HG02571 (cell line): ENCODE results near the gene POU5F1.
"Not testable (repeated sequence)": the region's sequence is repeated elsewhere in the genome, so short reads cannot be mapped to it uniquely, and the experiment has no call there.

ENCODE experiments used
- ATAC-seq: cut with Tn5 transposase; IDR thresholded peaks from one replicate; pipeline ENCODE4 v1.9.1; 2021; ENCODE audit warnings: mild to moderate bottlenecking, moderate library complexity; ENCODE audit not compliant: unreplicated experiment

The POU5F1 gene

DNA sequence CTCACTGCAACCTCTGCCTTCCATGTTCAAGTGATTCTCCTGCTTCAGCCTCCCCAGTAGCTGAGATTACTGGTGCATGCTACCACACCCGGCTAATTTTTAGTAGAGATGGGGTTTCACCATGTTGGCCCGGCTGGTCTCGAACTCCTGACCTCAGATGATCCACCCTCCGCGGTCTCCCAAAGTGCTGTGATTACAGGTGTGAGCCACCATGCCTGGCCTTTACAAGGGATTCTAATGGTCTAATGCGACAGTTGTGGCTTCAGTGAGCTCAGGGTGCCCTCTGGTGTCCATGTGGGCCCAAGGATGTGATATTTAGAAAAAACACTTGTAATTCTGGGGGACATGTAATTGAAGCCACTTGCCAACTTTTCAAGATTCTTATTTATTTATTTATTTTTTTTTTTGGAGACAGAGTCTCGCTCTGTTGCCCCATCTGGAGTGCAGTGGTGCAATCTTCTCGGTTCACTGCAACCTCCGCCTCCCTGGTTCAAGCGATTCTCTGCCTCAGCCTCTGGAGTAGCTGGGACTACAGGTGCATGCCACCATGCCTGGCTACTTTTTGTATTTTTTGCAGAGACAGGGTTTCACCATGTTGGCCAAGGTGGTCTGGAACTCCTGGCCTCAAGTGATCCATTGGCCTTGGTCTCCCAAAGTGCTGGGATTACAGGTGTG lies 22.1 kb upstream of the POU5F1 start:
- not testable (repeated sequence) for ATAC-seq

DNA sequence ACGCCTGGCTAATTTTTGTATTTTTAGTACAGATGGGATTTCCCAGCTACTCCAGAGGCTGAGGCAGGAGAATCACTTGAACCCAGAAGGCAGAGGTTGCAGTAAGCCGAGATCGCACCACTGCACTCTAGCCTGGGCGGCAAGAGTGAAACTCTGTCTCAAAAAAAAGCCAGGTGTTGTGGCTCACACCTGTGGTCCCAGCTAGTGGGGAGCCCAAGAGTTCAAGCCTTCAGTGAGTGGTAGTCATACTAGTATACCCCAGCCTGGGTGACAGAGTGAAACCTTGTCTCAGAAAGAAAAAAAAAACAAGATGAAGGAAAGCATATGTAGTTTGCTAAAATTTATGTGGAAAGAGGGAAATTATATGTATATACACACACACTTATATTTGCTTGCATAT lies 20.0 kb upstream of the POU5F1 start:
- ATAC-seq = no peak

DNA sequence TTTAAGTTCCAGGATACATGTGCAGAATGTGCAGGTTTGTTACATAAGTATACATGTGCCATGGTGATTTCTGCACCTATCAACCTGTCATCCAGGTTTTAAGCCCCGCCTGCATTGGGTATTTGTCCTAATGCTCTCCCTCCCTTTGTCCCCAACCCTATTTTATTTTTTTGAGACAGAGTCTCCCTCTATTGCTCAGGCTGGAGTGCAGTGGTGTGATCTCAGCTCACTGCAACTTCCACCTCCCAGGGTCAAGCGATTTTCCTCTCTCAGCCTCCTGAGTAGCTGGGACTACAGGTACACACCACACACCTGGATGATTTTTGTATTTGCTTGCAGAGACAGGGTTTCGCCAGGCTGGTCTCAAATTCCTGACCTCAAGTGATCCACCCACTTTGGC lies 18.7 kb upstream of the POU5F1 start:
- not testable (repeated sequence) for ATAC-seq

DNA sequence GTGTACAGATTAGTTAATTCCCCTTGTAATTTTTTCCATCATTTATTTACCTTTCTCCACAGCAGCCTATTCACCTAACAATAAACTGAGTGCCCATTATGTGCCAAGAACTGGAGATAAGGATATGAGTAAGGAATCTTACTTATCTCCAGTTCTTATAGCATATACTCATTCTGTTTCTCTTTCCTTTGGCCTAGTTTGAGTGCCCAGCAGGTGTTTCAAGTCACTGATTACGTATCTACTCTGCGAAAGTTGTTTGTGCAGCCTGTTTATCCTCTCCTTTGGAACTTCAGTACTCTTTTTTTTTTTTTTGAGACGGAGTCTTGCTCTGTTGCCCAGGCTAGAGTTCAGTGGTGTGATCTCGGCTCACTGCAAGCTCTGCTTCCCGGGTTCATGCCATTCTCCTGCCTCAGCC lies 17.3 kb upstream of the POU5F1 start:
- ATAC-seq = no peak

DNA sequence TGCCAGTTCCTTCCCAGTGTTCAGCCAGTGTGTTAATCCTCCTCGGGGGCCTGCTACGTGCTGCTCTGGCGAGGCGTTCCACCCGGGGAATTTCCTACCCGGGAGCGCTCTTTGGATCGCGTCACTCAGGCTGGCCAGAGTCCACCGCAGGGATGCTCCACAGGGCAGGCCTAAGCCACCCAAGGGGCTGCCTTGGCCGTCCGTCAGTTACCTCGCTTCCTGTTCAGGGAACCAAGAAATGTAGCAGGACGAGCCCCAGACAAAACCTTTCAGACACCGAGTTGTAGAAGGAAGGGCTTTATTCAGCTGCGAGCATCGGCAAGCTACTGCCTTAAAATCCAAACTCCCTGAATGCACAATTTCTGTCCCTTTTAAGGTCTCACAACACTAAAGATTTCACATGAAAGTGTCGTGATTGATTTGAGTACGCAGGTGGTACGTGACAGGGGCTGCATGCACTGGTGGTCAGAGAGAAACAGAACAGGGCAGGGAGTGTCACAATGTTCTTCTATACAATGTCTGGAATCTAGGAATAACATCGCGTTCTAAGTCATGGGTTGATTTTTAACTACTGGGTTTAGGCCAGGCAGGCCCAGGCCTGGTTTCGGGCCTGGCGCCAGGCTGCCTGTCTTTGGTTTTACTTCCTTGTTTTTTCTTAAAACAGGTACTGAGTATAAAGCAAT lies 15.7 kb upstream of the POU5F1 start:
- no peak for ATAC-seq

DNA sequence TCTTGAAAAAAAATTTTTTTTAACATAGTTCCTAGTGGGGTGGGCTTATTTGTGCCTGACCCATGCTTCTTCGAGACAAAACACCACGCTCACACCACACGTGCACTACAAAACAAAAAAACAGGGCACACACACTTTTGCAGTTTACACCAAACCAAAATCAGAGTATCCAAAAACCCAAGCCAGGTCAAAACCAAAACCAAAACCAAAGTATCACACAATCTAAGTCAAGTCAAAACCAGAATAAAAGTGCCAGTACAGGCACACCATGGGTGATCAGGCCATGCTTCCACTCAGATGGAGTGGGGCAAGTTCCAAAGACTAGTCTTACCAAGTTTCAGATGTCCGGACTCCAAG lies 15.2 kb upstream of the POU5F1 start:
- ATAC-seq = not testable (repeated sequence)

DNA sequence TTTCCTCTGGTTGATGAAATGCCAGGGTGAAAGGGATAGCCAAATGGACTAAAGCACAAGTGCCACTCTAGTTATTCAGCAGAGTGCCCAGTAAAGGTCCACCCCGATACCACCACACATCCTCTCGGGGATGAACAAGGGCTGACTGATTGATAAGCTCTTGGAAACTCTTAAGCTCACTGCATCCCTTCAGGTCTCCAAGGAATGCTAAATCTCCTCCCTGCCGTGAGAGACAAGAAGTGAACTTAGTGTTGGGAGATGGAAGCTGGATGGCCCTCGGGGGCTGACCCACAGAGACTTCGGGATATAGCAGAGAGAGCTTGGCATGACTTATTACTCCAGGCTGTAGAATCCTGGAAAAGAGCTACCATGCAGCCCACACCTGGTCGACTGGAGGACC lies 13.4 kb upstream of the POU5F1 start:
- not testable (repeated sequence) for ATAC-seq

DNA sequence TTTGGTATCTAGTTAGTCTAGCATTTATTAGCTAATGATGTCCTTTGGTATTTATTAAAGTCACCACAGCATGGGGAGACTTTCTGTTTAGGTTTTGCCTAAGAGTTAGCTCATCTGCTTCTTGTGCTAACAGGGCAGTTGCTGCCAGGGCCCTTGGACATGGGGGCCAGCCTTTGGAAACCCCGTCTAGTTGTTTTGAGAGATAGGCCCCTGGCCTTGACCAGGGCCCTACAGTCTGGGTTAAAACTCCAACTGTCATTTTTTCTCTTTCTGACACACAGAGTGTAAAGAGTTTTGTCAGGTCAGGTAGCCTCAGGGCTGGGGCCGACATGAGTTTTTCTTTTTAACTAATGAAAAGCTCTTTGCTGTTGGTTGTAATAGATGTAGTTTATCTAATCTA lies 12.8 kb upstream of the POU5F1 start:
- ATAC-seq = not testable (repeated sequence)

DNA sequence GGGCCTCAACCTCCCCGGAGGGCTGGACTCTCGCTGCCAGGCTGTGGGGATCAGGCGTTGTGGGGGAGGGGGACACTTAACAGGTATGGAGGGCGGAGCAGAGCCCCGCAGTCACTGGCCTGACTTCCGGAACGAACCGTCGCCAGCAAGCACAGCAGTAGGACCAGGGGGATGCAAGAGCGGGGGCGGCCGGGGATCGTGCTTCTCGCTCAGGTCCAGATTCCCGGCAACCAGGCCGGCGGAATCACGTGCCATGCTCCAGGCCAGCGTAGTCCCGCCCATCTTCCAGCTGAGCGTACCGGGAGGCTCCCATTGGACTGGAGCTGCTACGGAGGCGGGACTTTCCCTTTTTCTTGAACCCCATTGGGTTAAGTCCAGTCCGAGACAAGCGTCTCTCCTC lies 10.0 kb upstream of the POU5F1 start:
- no peak for ATAC-seq

DNA sequence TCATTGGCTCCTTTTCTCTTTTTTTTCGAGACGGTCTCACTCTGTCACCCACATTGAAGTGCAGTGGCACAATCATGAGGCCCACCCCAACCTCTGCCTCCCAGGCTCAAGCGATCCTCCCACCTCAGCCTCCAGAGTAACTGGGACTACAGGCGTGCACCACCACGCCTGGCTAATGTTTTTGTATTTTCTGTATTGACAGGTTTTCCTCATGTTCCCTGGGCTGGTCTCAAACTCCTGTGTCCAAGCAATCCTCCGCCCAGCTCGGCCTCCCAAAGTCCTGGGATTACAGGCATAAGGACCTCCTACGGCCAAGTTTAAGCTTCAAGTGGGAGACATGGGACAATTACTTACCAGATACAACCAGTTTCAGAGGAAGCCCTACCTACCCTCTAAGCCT lies 9.4 kb upstream of the POU5F1 start:
- no peak for ATAC-seq

DNA sequence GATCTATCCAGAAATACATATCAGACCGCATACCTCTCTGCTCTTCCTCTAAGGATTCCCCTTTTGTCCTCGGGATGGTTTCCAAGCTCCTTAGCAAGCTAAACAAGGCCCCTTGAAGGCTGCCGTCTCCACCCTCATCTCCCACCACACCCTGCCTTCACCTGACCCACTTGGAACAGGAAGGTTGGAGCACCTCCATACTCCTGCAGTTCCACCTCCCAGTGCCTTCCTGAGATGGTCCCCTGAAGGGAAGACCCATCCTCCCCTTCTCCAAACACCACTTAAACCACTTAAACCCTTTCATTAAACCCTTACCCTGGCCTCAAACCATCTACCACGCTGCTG lies 8.5 kb upstream of the POU5F1 start:
- ATAC-seq = no peak

DNA sequence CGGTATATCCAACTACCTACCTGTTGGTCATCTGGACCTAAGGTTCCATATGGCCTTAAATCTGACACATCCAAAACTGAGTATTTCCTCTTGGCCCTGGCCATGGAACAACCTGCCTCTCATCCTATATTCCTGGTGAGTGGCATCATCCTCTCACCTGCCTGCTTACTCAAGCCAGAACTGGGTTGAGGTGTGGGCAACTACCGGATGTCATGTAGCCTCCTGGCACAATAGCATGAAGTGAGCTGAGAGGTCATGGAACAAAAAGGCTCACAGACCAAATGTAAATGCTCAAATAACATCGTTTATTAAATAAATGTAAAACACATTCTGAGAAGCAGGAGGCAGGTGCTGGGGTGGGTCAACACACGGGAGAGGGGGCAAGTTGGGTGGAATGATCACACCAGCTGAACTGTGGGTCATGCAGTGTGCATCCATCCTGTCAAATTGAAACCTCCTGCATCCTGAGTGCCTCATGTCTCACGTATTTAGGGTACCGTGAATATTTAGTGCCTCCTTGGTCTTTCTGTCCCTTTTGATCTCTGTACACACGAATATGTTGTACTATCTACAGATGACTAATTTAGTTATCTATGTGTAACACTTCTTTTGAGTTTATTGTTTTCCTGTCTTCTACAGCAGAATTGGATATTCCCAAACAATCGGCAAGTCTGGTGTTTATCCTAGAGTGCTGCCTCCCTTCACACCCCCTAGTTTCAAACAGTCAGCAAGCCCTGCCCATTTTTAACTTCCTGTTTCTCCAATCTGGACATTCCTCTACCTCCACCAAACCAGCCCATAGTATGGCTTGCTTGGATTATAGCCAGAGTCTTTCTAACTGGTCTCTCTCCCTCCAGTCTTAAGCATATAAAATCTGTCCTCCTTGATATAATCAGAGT lies 7.9 kb upstream of the POU5F1 start:
- ATAC-seq = no peak

DNA sequence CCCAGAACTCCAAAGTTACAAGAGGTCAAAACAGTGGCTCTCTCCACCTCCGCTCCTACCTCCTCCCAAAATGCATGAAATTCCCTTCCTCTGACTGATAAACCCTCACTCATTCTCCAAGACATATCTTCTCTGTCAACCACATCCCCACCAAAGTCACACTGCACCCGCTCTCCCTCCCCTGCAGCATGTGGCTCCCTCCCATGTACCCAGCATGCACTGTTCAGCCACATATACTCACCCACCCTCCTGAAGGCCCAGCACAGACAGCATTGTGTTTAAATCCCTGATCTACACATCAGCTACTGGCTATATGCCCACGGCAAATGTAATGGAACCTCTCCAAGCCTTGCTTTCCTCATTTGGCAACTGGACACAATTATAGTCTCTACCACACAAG lies 5.5 kb upstream of the POU5F1 start:
- ATAC-seq = no peak

DNA sequence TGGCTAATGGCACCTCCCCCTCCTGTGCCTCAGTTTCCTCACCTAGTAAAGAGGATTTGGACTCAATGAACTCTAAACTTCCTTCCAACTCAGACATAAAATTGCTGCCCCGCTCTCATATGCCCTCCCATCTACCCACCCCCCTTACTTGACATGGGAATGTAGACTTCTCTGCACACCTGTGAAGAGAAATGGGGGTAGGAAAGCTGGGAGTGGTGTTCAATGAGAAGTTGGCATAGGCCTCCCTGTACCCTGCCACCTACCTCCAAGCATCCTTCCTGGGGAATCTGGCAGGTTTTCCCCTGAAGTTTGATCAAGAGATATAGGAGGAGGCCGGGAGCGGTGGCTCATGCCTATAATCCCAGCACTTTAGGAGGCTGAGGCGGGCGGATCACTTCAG lies 3.9 kb upstream of the POU5F1 start:
- no peak for ATAC-seq

DNA sequence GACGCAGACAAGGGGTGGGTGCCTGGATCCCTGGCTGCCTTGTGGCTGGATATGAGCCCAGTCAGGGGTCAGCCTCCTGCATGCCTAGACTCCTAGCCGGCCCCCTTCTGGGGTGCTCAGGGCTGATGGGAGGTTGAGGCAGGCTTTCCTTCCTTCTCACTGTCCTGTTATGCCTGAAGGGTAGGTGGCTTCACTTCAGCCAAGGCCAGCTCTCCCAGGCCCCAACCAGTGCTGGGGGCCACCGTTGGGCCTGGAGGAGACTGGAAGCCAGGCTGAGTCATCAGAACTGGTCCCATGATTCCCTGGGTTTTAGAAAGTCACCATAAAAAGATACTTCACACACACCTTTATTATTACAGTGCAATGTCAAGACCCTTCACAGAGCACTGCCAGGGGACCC lies 2.9 kb upstream of the POU5F1 start:
- no peak for ATAC-seq

DNA sequence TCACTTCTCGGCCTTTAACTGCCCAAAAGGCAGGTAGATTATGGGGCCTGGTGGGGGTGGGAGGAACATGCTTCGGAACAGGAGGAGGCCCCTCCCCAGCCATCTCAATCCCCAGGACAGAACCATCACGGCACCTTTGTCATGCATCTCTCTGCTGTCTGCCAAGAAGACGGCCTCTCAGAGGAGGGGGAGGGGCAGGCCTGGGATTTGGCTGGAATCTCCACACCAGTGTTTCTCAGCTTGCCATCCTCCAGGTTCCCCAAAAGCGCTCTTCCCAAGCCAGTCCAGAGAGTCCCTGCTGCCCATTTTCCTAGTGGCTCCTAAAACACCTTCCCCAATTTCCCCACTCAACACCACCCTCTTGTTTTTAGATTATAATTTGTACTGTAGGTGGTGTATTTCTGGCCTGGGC lies 2.5 kb upstream of the POU5F1 start:
- no peak for ATAC-seq

DNA sequence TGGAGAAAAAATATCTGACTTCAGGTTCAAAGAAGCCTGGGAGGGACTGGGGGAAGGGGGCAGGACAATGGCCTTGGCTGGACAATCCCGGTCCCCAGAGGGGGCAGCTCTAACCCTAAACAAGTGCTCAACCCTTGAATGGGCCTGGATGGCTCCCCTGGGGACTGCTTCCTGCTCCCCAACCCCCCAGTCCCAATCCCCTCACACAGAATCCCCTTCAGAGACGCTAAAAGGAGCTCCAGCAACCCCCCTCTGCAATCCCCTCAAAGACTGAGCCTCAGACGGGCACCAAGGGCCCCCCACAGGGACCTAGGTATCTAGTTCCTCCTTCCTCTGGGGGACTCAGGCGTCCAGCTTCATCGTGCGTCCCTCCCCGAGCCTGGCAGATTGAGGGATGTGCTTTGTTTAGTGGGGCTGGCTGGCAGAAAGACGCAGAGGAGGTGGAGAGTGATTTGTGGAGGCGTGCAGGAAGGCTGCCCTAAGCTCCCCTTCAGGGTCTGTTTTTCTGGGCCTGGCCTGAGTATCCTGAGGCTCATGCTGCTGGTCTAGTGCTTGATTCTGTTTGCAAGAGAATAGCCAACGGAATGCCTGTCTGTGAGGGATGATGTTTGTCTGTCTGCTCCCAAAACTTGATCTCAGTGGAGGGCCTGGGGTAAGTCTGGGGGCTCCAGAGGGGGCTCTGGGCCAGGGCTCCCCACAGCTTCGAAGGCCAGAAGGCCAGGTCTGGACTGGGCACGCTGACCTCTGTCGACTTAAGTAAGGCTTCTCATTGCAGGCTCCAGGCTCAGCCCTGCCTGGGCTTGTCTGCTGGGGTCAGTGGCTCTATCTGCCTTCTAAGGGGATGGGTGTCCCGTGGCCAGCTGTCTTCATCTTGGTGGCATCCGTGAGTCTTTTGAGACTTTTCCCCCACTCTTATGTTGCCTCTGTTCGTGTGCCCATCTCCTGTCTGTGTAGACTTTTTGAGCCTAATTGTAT lies 1.7 kb upstream of the POU5F1 start:
- ATAC-seq = no peak

DNA sequence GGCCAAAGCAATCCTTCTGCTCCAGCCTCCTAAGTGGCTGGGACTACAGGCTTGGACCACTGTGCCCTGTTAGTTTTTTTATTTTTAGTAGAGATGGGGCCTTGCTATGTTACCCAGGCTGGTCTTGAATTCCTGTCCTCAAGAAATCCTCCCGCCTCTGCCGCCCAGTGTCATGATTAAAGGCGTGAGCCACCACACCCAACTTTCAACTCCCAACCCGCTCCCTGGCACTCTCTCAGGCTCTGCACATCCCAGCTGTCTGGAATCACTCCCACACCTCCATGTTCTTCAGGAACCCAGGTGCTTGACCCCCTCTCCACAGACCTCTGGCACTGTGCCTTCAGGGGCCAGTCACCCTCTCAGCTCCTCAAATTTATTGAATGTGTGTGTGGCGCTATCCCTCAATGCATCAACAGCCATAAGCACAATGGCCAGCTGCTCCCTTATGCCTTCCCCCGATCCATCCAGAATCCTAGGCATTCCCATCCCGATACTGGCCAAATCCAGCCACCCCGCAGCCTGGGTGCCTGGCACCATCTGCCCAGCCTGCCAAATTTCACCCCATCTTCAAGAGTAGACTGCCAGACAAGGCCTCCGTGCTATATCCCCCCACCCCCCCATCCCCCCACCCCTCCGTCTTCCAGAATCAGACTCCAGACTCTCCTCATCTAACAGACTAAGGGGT lies 647 bp upstream of the POU5F1 start:
- no peak for ATAC-seq

DNA sequence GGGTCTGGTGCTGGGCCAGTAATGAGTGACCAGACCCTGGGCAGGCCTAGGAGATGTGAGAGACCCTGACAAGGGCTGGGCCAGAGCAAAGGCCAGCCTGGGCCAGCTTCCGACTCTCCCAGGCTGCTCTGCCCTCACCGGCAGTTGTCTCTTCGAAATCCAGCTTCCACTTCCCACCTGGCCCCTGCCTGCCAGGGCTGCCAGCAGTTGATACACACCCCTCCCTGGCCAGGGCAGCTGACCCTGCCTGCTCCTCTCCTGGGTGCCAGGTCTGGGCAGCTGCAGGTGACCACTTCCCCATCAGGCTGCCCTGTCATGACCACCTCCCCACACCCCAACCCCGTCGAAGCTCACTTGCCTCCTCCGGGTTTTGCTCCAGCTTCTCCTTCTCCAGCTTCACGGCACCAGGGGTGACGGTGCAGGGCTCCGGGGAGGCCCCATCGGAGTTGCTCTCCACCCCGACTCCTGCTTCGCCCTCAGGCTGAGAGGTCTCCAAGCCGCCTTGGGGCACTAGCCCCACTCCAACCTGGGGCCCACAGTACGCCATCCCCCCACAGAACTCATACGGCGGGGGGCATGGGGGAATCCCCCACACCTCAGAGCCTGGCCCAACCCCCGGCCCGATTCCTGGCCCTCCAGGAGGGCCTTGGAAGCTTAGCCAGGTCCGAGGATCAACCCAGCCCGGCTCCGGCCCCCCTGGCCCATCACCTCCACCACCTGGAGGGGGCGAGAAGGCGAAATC lies 453 bp downstream of the POU5F1 start:
- ATAC-seq = not testable (repeated sequence)
